Measurements from ENCODE around the gene PTPRN.
"Not testable (repeated sequence)": the region's sequence is repeated elsewhere in the genome, so short reads cannot be mapped to it uniquely, and the experiment has no call there.

Gene PTPRN

GRCh38 chr2:219266886-219267285, 42.3 kb downstream of the PTPRN start:
- no peak for FAIRE-seq

- no peak for FAIRE-seq
Observed at GRCh38 chr2:219266232-219266631, 43.0 kb downstream of the PTPRN start.

DNA sequence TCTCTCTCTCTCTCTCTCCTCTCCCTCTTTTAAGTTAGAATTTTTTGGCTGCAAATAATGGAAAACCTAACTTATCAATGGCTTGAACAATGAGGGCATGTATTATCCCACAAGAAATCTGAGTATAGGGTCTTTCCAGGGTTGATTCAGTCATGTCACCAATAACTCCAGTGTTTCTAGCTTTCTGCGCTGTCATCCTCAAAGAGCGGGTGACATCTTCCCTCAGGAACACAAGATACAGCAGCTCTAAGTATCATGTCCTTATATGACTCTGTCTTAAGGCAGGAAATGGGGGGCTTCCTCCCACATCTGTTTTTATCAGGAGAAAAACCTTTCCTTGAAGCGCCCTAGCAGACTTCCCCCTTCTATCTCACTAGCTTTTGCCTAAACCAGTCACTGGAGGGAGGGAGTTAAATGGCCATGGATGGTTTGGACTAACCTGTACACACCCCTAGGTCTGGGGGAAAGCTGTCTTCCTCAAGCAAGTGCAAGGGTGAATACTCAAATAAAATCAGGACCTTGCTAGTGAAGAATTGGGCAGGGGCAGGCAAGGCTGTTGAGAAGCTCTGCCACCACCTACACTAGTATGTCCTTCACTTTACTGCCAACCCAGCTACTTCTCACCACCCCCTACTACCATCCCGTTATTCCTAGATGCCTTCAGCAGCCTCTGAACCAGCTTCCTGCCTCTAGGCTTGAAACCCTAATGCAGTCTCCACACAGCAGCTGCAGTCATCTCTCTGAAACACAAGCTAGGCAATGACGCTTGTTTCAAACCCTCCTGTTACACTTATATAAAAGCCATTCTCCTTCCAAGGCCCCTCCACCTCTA, 48.0 kb downstream of the PTPRN start:
- FAIRE-seq: no peak

GRCh38 chr2:219258942-219259341, 50.3 kb downstream of the PTPRN start:
- not testable (repeated sequence) for FAIRE-seq

DNA sequence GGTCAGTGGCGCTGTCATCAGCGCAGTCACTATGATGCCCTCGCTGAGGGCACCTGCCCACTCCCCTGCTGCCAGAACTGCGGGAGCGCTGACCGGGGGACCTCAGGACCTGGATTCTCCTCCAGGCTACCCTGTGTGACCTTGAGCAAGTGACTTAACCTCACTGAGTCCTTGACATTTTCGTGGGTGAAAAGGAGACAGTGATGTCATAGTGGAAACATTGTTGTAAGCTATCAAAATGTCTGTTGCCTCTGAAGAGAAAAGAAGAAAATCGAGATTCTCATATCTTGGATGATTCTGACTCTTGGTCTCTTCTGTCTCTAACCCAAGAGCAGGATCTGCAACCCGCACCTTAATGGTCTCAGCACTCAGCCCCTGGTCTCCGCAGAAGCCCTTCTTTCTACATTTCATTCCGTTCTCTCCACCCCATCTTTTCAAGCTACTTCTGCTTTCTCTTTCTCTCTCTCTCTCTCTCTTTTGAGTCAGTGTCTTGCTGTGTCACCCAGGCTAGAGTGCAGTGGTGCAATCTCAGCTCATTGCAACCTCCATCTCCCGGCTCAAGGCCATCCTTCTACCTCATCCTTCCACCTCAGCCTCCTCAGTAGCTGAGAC, 54.5 kb downstream of the PTPRN start:
- FAIRE-seq: no peak

DNA sequence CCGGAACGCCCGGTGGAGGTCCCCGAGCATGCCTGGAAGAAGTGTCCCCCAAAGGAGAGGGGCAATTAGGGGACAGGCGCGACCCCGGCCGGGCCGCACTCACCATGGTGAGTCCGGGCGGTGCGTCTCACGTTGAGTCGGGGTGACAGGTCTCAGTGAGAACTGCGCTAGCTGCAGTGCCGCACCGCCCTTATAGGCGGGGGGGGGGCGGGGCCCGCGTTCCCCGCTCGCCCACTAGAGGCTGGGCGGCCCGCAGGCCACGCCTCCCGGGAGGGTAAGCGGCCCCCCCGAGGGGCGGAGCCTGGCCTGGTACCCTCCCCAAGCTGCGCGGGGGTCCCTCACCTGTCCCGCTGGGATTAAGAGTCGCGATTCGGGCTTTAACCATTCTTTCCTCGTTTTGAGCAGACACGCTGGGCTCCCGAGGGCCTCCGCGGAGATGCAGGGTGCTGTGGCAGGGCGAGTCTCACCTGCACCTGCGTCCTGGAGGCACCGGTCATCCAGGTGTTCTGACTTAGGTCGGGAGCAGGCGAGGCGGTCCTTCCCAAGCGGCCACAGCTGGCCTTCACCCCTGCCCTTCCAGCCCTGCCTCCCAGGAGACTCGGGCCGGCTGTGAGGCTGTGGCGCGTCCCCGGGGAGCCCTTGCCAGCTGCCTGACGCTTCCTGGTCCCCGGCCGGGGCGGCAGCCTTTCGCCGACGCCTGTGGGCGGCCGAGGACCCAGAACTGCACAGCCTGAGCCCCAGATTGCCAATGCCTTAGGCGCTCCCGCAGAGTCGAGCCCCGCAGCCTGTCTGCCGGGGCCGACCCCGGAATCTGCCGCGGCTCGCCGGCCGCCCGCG, 55.2 kb downstream of the PTPRN start, which contains the start of gene TUBA4A:
TUBA4A (minus strand) TSS at position 166 of the 837 bp plus-strand sequence; CDS start at position 106, 60 bp downstream.
- no peak for FAIRE-seq

DNA sequence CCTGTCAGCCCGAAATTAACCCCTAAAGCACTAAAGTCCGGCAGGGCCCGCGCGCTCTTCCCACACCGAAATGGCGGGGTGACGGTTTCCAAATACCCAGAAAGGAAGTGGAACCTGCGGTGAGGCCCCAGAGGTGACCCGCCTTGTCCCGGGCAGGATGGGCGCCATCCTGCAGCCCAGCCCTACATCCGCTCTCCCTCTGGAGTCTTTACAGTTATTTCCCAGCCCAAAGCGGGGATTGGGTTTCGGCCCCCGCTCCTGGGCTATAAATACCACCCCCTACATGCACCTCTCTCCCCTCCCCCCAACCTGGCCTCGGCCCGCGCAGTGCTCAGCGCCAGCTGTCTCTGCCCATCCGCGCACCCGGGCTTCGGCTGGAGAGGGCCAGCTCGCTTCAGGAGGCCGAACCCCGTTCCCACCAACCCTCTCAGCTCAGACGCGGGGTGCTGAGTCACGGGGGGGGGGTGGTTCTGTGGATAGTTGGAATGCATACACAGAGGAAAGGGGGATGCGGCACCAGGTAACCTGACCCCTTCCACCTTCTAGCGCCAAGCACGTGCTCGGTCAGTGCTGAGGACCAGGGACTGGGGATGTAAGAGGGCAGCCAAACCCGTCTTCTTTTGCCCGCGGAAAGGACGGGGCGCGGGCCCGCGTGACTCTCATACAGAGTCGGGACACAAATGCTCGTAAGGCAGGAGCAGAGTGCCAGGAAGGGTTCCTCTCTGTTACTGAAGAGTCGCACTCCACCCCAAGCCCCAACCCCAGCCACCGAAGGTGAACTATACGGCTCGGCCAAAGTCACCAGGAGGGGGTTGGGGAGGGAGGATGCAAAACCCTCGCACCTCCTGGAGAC, 56.1 kb downstream of the PTPRN start, which contains the start of gene TUBA4B:
TUBA4B (plus strand) TSS at position 344 of the 853 bp plus-strand sequence; CDS start at position 509, 165 bp downstream.
- no peak for FAIRE-seq

DNA sequence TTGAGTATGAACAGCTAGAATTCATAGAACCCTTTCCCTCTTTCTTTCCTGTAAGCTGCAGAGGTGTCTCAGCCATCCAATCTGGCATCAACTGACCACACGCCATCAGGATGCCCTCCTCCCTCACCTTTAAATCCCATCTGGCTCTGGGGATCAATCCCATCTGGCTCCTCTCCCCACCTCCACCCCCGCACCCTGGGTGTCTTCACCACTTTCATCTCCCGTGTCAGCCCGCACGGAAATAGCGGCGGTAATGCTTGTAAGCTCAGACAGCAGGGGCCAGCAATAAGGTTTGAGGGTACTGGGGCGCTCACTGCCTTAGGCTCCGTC, 56.7 kb downstream of the PTPRN start:
- no peak for FAIRE-seq

- FAIRE-seq: no peak
Observed at GRCh38 chr2:219252084-219252483, 57.1 kb downstream of the PTPRN start.

GRCh38 chr2:219251656-219252055, 57.5 kb downstream of the PTPRN start:
- no peak for FAIRE-seq

GRCh38 chr2:219250049-219250781, 59.0 kb downstream of the PTPRN start:
- no peak for FAIRE-seq

DNA sequence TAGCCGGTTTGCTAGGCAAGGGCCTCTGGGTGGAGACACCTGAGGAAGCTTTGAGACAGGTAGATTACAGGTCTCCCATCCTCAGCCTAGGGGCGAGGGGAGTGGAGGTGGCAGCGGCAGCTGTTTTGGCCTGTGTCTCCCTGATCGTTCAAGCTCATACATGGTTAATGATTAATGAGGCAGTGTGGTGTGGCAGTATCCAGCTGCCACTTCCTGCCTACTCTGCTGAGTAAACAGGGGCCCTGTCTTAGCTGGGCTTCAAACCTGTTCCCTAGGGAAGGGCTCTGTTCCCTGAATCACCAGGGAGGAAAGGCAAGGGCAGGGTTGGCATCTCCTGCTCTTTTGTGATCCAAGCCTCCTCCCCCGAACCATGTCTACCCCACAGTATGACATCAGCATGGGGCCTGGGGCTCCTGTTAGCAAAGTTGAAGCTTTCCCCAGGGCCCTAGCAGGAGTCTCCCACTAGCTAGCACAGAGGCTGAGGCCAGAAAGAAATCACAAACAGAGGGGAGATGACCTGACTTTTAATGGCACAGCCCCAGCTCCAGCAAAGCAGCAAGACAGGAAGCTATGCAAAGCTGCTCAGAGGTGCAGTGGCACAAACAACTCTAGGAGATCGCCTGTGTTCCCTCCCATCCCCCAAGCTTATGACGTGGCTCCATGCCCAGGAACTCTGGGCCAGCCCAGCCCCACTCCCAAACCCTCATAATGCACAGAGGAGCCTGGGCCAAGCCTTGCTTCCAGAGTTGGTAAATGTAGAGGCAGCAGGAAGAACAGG, 59.8 kb downstream of the PTPRN start:
- no peak for FAIRE-seq

DNA sequence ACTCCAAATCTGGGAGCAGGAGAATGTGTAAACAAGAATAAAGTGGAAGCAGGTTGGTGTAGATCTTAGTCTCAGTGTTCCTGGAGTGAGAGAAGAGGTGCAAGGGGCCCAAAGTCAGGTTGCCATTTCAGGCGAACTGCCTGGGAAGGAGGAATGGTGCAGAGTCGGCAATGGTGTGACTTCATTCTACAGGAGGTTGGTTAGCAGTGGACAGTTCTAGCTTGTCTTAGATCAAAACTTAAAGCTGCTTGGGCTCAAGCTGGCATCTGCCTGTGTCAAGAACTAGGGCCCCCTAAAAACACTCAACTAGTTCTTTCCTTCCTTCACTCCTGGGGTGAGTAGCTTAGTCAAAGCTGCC, 60.4 kb downstream of the PTPRN start:
- FAIRE-seq: no peak

- FAIRE-seq: no peak
Observed at GRCh38 chr2:219247678-219248642, 61.2 kb downstream of the PTPRN start.

GRCh38 chr2:219246559-219246958, 62.6 kb downstream of the PTPRN start:
- no peak for FAIRE-seq

DNA sequence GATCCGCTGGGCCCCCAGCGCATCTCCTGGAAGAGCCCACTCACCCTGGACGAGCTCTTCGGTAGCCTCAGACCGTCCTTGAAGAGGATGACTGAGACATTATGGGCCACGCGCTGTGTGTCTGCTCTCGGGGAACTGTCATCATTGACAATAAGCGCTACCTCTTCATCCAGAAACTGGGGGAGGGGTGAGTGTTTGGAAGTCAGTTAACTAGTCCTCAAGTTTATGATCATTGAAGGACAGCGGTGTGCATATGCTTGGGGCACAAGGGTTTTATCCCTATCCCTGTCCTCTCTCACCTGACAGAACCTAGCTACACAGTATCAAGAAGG, 63.3 kb downstream of the PTPRN start:
- no peak for FAIRE-seq

- no peak for FAIRE-seq
Observed at GRCh38 chr2:219245148-219245898, 63.9 kb downstream of the PTPRN start, which contains the start of the genes GLB1L and STK16. GLB1L (minus strand) TSS chr2:219245444; CDS start chr2:219243573, 1,871 bp downstream. STK16 (plus strand) TSS chr2:219245479; CDS start chr2:219246000, 521 bp downstream.

DNA sequence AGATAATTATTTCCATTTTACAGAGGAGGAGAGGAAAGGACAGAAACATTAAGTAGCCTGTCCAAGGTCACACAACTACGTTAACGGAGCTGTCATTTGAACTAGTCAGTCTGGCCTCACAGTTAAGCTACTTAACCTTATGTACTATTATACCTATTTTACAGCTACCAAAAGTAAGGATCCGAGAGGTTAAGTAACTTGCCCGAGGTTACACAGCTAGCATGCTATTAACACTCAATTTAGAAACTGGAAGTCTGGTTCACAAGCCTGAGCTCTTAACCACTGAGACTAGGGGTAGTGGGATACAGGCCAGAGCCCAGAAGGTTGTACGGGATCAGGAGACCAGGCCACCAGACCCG, 64.4 kb downstream of the PTPRN start:
- FAIRE-seq: no peak

DNA sequence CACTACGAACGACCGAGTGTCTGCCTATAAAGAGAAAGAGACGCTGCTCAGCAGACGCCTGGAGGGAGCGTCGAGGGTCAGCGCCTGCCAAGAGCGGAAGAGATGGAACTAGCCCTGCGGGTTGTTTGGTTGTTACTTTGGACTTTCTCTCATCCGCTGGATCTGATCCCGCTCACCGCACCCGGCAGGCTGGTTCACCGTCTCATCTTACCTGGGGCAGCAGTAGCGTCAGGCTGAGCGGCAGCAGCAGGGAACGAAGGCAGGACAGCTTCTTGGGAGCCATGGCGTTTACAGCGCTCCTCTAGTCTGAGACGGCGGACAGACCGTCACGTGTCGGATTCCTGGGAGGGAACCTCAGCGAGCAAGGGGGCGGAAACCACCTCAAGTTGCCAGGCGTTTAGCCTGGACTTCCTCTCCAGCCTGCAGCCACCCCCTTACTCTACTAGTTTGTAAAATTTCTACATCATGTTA, 65.9 kb downstream of the PTPRN start:
- FAIRE-seq: no peak

Measured in A204.1 (cell line).